ENCODE data around the gene PTPRM. TPM values are rescaled to one million over a fixed set of nuclear protein-coding genes. Genes with fewer than 3 reads are reported as not detected.

The PTPRM gene
- total and polyA plus RNA-seq, 2 of the 8 experiments (the other 6 are each of a cell fraction or from before 2014, with no cell fraction given), result 4.1 to 7.0 TPM

GRCh38 chr18:7577706-7578105 is 10.6 kb downstream of the PTPRM start (continued):
- TF ChIP-seq, protein P1, sequence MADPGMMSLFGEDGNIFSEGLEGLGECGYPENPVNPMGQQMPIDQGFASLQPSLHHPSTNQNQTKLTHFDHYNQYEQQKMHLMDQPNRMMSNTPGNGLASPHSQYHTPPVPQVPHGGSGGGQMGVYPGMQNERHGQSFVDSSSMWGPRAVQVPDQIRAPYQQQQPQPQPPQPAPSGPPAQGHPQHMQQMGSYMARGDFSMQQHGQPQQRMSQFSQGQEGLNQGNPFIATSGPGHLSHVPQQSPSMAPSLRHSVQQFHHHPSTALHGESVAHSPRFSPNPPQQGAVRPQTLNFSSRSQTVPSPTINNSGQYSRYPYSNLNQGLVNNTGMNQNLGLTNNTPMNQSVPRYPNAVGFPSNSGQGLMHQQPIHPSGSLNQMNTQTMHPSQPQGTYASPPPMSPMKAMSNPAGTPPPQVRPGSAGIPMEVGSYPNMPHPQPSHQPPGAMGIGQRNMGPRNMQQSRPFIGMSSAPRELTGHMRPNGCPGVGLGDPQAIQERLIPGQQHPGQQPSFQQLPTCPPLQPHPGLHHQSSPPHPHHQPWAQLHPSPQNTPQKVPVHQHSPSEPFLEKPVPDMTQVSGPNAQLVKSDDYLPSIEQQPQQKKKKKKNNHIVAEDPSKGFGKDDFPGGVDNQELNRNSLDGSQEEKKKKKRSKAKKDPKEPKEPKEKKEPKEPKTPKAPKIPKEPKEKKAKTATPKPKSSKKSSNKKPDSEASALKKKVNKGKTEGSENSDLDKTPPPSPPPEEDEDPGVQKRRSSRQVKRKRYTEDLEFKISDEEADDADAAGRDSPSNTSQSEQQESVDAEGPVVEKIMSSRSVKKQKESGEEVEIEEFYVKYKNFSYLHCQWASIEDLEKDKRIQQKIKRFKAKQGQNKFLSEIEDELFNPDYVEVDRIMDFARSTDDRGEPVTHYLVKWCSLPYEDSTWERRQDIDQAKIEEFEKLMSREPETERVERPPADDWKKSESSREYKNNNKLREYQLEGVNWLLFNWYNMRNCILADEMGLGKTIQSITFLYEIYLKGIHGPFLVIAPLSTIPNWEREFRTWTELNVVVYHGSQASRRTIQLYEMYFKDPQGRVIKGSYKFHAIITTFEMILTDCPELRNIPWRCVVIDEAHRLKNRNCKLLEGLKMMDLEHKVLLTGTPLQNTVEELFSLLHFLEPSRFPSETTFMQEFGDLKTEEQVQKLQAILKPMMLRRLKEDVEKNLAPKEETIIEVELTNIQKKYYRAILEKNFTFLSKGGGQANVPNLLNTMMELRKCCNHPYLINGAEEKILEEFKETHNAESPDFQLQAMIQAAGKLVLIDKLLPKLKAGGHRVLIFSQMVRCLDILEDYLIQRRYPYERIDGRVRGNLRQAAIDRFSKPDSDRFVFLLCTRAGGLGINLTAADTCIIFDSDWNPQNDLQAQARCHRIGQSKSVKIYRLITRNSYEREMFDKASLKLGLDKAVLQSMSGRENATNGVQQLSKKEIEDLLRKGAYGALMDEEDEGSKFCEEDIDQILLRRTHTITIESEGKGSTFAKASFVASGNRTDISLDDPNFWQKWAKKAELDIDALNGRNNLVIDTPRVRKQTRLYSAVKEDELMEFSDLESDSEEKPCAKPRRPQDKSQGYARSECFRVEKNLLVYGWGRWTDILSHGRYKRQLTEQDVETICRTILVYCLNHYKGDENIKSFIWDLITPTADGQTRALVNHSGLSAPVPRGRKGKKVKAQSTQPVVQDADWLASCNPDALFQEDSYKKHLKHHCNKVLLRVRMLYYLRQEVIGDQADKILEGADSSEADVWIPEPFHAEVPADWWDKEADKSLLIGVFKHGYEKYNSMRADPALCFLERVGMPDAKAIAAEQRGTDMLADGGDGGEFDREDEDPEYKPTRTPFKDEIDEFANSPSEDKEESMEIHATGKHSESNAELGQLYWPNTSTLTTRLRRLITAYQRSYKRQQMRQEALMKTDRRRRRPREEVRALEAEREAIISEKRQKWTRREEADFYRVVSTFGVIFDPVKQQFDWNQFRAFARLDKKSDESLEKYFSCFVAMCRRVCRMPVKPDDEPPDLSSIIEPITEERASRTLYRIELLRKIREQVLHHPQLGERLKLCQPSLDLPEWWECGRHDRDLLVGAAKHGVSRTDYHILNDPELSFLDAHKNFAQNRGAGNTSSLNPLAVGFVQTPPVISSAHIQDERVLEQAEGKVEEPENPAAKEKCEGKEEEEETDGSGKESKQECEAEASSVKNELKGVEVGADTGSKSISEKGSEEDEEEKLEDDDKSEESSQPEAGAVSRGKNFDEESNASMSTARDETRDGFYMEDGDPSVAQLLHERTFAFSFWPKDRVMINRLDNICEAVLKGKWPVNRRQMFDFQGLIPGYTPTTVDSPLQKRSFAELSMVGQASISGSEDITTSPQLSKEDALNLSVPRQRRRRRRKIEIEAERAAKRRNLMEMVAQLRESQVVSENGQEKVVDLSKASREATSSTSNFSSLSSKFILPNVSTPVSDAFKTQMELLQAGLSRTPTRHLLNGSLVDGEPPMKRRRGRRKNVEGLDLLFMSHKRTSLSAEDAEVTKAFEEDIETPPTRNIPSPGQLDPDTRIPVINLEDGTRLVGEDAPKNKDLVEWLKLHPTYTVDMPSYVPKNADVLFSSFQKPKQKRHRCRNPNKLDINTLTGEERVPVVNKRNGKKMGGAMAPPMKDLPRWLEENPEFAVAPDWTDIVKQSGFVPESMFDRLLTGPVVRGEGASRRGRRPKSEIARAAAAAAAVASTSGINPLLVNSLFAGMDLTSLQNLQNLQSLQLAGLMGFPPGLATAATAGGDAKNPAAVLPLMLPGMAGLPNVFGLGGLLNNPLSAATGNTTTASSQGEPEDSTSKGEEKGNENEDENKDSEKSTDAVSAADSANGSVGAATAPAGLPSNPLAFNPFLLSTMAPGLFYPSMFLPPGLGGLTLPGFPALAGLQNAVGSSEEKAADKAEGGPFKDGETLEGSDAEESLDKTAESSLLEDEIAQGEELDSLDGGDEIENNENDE (IDR thresholded peaks at IDR 0.05; ENCODE audit: insufficient replicate concordance, low read length), result no peak
- TF ChIP-seq CHD1 (IDR thresholded peaks at IDR 0.05; ENCODE audit: low read depth, low read length) (no peak), SP1 (IDR thresholded peaks at IDR 0.05; ENCODE audit: low read depth, low read length) (peak; percentile 67; the same call in 1 of the 2 replicates), ZNF274 (IDR thresholded peaks at IDR 0.05; ENCODE audit: borderline replicate concordance, extremely low read depth, low read length) (no peak), SIN3A (conservative IDR thresholded peaks at IDR 0.05 in 1 of 2, IDR thresholded peaks at IDR 0.05 in 1 of 2; ENCODE audit: low read depth in 1 of 2, low read length in 2 of 2) (peak; percentile 79 to 81; a peak in 2 of 4 replicates), EP300 (IDR thresholded peaks at IDR 0.05; ENCODE audit: borderline replicate concordance in 1 of 2, low read depth in 2 of 2, low read length in 2 of 2) (peak in 1 of 2 experiments; percentile 55; a peak in 1 of 3 replicates), KDM4A (IDR thresholded peaks at IDR 0.05; ENCODE audit: low read depth, low read length, severe bottlenecking) (no peak), EGR1 (IDR thresholded peaks at IDR 0.05; ENCODE audit: borderline replicate concordance, low read depth, low read length) (no peak), TAF1 (IDR thresholded peaks at IDR 0.05; ENCODE audit: low read depth, low read length) (no peak), KDM5A (IDR thresholded peaks at IDR 0.05; ENCODE audit: low read length) (no peak), GTF2F1 (IDR thresholded peaks at IDR 0.05; ENCODE audit: borderline replicate concordance, low read depth, low read length) (no peak)
